IMR-90 (cell line): ENCODE data around the gene KCNAB1.

Experiments
- CTCF ChIP-seq: conservative IDR thresholded peaks from 2 replicates; pipeline ENCODE4 v1.5.1; 2012; ENCODE audit warnings: mild to moderate bottlenecking, low read depth, low read length, improper control_type of control experiment
- FOS ChIP-seq: fragments of 150-350 bp; IDR thresholded peaks from 2 replicates; pipeline ENCODE4 v1.6.1; 2016; ENCODE audit warnings: low read depth, low read length
- POLR2A ChIP-seq: IDR thresholded peaks from 2 replicates; pipeline ENCODE4 v1.6.1; 2012; ENCODE audit warnings: mild to moderate bottlenecking, low read depth, low read length
- RCOR1 ChIP-seq: IDR thresholded peaks from 2 replicates; pipeline ENCODE4 v1.6.1; 2012; ENCODE audit warnings: mild to moderate bottlenecking, low read length, improper control_type of control experiment; ENCODE audit not compliant: insufficient replicate concordance

GRCh38 chr3:156299569-156299968, 179.2 kb downstream of the KCNAB1 start:
- TF ChIP-seq CTCF (no peak), POLR2A (no peak), RCOR1 (no peak), FOS (no peak)
